M059J (cell line): Measurements from ENCODE around the gene RSPRY1. TPM values are rescaled to one million over a fixed set of nuclear protein-coding genes. Genes with fewer than 3 reads are reported as not detected.
A peak's percentile ranks its signal among the peaks of the same experiment; 100 is the strongest.
"Not testable (repeated sequence)": the region's sequence is repeated elsewhere in the genome, so short reads cannot be mapped to it uniquely, and the experiment has no call there.

ENCODE experiments used
- DNase-seq: peaks from one replicate; pipeline ENCODE4 v3.0.0-alpha.2; 2012; ENCODE audit warnings: low read depth
- total RNA-seq: library from RNA; depleted of rRNA; stranded (reverse); fragments of >200 nt; shearing (Covaris generic); gene quantifications from 2 replicates; pipeline ENCODE4 v1.2.3, GENCODE V29; 2014

RSPRY1 gene
- total RNA-seq, 1 experiment from 2014 or later: 34.9 TPM

DNA sequence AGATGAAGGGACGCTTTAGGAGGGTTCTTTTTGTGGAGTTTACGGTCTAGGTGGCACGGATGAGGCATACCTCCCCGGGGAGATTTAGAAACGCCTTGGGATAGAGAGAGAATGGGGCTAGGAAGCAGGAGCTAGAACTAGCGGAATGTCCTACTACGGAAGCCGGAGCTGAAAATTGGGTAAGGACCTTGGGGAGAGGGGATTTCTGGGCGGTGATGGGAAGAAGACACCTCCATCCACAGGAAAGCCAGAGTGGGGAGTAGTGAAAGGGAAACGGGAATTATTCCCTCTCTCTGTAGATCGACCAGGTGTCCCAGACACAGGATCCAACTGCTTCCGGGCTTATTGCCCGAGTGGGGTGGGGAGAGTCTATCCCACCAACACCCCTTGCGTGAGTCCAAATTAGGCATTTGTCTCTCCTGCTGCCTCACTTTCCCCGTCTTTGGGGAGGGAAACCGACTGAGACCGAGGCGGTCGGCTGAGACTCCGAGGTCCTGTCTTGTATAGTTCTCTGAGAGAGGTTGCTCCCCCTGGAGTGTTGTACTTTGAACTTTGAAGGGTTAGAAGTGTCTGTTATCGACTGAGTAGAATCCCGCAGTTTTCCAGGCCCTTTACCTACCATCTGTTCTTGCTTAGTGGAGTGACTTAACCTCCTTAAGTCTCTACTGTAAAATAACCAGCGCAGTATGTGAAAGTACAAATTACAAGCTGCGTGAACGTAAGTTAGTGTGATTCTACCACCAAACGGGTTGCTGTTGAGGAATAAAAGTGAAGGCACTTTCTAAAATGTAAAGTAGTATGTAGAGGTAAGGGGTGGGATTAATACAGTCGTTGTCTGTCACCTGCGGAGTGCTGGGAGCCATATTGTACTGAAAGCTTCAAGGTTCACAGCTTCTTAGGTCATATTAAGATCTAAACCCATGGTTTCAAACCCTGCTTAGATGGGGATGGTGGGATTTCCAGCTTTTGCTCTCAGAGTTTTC lies 1.0 kb downstream of the RSPRY1 start:
- DNase-seq: peak; percentile 54

- not testable (repeated sequence) for DNase-seq
Measured at GRCh38 chr16:57187902-57188710, 2.0 kb downstream of the RSPRY1 start.

- no peak for DNase-seq
Measured at GRCh38 chr16:57188711-57189002, 2.5 kb downstream of the RSPRY1 start.

GRCh38 chr16:57189527-57189926 lies 3.4 kb downstream of the RSPRY1 start:
- DNase-seq: not testable (repeated sequence)

DNA sequence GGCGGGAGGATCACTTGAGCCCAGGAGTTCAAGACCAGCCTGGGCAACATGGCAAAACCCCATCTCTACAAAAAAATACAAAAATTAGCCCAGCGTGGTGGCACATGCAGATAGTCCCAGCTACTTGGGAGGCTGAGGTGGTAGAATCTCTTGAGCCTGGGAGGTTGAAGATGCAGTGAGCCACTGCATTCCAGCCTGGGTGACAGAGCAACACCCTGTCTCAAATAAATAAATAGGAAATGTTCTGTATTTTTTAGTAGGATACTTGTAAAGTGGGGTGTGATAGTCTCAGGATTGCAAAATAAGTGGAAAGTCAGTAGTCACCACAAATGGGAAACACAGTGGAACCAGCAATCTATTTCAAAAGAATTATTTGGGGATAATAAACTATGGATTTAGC lies 4.0 kb downstream of the RSPRY1 start:
- DNase-seq: no peak

DNA sequence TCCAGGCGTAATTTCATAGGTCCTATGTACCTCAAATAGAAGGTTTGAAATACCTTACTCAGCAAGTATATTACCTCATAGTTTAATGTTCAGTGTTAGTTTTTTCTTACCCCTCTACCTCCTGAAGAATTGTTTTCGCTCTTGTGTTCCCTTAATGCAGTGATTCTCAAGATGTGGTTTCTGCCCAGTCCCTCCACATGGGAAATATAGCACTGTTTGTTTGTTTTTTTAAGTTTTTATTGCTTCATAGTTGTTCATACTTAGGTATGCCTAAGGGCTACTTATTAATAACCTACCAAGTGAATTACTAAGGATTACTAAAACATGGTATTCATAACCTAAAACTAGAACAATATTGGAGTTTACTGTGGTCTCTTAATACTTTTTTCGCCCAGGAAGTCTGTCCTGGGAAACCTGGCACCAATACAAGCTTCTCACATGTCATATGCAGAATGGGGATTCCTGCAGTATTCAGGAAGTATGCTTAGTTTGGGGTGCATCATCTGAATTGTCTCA lies 5.0 kb downstream of the RSPRY1 start:
- peak; percentile 67 for DNase-seq

DNA sequence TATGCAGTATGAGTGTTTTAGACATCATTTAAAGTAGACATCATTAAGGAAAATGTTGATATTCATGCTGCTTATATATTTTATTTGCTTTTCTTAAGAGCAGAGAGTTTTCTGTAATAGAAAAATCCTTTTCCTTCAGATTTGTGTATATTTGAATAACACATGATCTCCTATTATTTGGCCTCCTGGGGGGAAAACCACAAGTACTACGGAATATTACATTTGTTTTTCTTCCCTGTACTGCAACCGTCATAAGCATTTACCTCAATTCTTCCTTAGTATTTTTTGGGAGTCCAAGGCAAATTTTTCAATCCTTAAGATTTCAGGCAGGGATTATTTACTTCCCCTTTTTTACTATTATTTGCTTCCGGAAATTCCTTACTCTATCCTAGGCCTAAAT lies 6.0 kb downstream of the RSPRY1 start:
- DNase-seq: peak; percentile 31

GRCh38 chr16:57192720-57193486 lies 6.8 kb downstream of the RSPRY1 start:
- peak; percentile 58 for DNase-seq

GRCh38 chr16:57194512-57194911 lies 8.4 kb downstream of the RSPRY1 start:
- DNase-seq: peak; percentile 95

DNA sequence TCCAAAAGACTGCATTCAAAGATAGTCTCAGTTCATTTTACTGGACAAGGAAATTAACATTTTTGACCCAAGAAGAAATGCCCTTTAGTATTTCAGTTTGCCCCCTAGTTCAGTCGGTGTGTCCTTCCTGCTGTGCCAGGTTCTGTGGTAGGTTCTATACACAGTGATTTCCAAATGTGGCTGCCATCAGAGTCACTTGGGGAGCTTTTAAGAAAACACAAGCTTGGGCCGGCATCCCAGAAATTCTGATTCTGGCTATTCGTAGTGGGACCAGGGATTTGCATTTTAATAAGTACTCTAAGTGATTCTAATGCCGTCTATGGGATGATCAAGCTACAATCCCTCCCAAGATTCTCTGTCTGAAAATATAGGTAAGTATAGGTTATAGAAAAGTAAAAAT lies 10.2 kb downstream of the RSPRY1 start:
- DNase-seq: no peak

DNA sequence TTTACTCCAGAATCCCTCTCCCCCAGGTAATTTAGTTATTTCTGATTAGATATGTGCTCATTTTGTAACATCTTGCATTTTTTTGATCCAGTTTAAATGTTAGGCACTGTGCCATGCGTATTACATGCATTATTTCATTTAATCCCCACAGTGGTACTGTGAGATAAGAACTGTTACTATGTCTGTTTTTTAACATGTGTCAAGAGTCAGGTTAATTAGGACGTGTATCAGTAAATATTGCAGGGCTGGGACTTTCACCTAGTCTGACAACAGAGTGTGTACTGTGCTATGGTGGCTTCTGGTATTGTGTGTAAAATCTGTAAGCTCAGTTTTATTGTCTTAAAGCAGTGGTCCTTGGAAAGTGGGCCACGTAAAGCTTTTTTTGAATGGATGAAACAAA lies 10.6 kb downstream of the RSPRY1 start:
- no peak for DNase-seq

- not testable (repeated sequence) for DNase-seq
Measured at GRCh38 chr16:57200321-57200720, 14.2 kb downstream of the RSPRY1 start.

DNA sequence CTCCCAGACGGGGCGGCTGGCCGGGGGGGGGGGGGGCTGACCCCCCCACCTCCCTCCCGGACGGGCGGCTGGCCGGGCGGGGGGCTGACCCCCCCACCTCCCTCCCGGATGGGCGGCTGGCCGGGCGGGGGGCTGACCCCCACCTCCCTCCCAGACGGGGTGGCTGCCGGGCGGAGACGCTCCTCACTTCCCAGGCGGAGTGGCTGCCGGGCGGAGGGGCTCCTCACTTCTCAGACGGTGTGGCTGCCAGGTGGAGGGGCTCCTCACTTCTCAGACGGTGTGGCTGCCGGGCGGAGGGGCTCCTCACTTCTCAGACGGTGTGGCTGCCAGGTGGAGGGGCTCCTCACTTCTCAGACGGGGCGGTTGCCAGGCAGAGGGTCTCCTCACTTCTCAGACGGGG lies 14.8 kb downstream of the RSPRY1 start:
- not testable (repeated sequence) for DNase-seq

DNA sequence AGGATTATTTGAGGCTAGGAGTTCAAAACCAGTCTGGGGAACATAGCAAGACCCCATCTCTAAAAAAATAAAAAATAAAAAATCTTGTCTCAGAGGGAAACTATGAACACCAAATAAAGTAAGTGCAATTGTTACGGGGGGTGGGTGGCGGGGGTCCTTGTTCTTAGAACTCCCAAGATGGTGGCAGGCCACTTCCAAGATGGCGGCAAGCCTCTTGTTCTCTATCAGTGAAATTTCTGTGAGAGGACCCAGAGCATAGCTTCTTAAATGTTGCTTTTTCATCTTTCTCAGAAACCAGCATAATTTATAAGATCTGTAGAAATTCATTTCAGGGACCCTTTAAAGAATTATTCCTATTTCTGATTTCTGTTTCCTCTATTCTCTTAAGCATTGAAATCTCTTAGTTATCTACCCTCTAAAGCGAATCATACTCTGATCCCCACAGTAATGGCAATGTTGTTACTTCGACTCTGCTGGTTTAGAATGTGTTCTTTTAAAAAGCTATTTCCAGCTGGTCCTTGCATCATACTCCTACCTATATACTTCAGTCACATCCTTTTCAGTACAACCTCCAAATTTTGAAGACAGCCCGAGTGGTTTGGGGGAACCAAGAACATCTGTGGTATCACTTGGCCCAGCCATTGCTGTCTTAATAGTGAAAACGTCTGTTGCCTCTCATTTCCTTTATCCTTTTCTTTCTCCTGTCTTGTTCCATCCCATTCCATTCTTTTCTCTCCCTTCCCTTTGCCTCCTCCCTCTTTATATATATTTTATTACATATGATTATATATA lies 16.2 kb downstream of the RSPRY1 start:
- DNase-seq: no peak

GRCh38 chr16:57203451-57203850 lies 17.3 kb downstream of the RSPRY1 start:
- no peak for DNase-seq

- no peak for DNase-seq
Measured at GRCh38 chr16:57204675-57205074, 18.5 kb downstream of the RSPRY1 start.

GRCh38 chr16:57208926-57209325 lies 22.8 kb downstream of the RSPRY1 start:
- DNase-seq: no peak

DNA sequence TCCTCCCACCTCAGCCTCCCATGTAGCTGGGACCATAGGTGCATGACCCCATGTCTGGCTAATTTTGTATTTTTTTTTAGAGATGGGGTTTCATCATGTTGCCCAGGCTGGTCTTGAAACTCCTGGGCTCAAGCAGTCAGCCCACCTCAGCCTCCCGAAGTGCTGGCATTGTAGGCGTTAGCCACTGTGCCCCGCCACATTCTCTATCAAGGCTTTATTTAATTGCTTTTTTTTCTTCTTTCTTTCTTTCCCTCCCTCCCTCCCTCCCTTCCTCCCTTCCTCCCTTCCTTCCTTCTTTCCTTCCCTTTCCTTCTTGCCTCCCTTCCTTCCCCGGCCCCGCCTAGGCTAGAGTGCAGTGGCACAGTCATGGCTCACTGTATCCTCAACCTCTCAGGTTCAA lies 23.7 kb downstream of the RSPRY1 start:
- no peak for DNase-seq

DNA sequence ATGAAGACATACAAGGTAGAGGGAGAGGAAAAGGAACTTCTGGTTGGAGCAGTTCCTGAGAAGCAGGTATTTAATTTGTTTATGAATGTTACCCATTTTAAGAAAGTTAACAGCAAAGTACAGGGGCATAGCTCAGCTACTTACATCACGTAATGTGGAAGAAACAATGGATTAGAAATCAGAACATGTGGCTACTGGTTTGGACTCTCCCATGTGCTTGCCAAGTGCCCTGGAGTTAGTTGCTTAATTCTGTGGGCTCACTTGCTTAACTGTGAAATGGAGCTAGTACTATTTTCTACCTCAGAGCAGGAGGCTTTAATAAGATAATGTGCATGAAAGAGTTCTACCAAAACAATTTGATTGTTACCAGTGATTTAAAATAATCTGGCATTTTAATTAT lies 27.3 kb downstream of the RSPRY1 start:
- no peak for DNase-seq

DNA sequence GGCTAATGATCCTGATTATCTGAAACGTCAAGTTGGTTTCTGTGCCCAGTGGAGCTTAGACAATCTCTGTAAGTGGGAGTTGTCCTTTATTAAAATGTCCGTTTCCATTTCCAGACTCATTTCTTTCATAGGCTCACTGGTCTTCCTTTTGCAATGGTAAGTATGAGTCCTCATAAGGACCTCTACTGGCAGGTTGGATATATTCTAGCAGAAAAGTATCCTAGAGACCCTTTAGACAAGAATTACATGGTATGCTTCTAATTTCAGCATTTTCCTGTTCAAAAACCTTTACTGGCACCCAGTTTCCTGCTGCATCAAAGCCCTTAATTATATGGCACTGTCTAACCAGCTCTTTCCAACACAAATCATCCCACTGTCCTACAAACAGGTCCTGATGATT lies 30.8 kb downstream of the RSPRY1 start:
- DNase-seq: no peak

DNA sequence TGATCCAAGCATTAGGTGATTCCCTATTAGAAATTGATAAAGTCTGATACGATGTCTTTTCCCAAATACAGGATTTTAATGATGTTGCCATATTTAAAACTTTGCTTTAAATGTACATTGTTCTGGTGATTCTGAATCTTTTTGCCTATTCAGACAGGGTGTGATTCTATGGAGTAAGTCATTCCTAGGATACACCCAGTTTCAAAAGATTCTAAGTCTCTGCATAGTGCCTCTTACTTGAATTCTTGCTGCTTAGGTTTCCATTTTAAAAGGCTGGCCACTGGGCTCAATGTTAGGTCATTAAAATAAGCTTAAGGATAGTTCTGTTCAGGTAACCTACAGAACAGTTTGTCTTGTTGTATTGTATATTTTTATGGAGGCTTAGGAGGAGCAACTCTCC lies 36.9 kb downstream of the RSPRY1 start:
- DNase-seq: no peak
